Gastrocnemius medialis (tissue), 4 donors: ENCODE data around the gene CSNK1G1.

Experiments used
- POLR2A ChIP-seq, 2 donors: fragments of 450-650 bp; IDR thresholded peaks; one replicate each; pipeline ENCODE4 v1.6.1; 2017; ENCODE audit warnings: antibody characterized with exemption in 2 of 2, mild to moderate bottlenecking in 2 of 2, moderate library complexity in 2 of 2
- TF ChIP-seq, protein P1 (sequence below), 5 experiments: fragments of 450-650 bp in 3 of 5; fragments of 200-600 bp in 2 of 5; sonication (generic) in 2 of 5; IDR thresholded peaks in 4 of 5; conservative IDR thresholded peaks in 1 of 5; 1 replicate in 4 of 5; 2 replicates in 1 of 5; pipeline ENCODE4 v1.5.1; 2016 to 2019; ENCODE audit warnings: antibody characterized with exemption in 5 of 5, mild to moderate bottlenecking in 3 of 5, moderate library complexity in 3 of 5

DNA sequence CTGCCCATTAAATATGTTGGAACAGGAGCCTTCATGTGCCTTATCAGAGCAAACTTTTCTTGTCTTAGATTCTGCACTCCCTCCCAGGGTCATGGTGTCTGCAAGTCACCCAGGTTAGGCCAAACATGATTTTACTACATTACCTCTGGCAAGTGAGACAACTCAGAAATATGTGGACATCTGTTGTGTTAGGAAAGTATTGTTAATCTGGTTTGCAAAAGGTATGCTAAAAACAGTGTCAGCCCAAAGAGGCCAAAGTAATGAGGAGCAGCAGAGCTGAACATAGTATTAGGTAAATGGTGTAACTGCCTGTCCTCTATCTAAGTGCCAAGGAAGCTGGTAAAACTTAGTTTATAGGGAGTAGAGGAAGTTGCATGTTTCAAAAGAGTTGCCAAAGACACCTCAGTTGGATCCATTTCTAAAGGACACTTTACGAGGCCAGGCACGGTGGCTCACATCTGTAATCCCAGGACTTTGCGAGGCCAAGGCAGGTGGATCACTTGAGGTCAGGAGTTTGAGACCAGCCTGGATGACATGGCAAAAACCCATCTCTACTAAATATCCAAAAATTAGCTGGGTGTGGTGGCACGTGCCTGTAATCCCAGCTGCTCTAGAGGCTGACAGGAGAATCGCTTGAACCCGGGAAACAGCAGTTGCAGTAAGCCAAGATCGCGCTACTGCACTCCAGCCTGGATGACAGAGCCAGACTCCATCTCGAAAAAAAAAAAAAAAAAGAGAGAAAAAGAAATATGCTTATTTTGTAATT lies 170.6 kb downstream of the CSNK1G1 start:
- TF ChIP-seq, protein P1, sequence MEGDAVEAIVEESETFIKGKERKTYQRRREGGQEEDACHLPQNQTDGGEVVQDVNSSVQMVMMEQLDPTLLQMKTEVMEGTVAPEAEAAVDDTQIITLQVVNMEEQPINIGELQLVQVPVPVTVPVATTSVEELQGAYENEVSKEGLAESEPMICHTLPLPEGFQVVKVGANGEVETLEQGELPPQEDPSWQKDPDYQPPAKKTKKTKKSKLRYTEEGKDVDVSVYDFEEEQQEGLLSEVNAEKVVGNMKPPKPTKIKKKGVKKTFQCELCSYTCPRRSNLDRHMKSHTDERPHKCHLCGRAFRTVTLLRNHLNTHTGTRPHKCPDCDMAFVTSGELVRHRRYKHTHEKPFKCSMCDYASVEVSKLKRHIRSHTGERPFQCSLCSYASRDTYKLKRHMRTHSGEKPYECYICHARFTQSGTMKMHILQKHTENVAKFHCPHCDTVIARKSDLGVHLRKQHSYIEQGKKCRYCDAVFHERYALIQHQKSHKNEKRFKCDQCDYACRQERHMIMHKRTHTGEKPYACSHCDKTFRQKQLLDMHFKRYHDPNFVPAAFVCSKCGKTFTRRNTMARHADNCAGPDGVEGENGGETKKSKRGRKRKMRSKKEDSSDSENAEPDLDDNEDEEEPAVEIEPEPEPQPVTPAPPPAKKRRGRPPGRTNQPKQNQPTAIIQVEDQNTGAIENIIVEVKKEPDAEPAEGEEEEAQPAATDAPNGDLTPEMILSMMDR (IDR thresholded peaks at IDR 0.05 in 4 of 5, conservative IDR thresholded peaks at IDR 0.05 in 1 of 5) = no peak
- TF ChIP-seq POLR2A (IDR thresholded peaks at IDR 0.05) = no peak
